WTC11 (cell line): ENCODE measurements around the gene GASK1A. TPM values are rescaled to one million over a fixed set of nuclear protein-coding genes. Genes with fewer than 3 reads are reported as not detected.
A peak's percentile ranks its signal among the peaks of the same experiment; 100 is the strongest.

Source experiments
- ATAC-seq: fragments of 200-7000 bp; cut with Tn5 transposase; 2 replicates; pipeline ENCODE4 v1.10.0; 2021; ENCODE audit warnings: mild to moderate bottlenecking, moderate library complexity
- CTCF ChIA-PET: fragments of 300-600 bp; sonication (Branson Sonifier 250); formaldehyde crosslinking; loops from one replicate; lab custom pipeline; 2021; ENCODE audit warnings: antibody characterized with exemption; lab: Charles Lee
- POLR2A ChIA-PET: fragments of 350-600 bp; sonication (Branson Sonifier 250); formaldehyde crosslinking; loops from one replicate; lab custom pipeline; 2021; ENCODE audit warnings: antibody characterized with exemption; lab: Charles Lee
- DNase-seq: peaks from one replicate; pipeline ENCODE4 v3.0.0; 2021; ENCODE audit warnings: low spot score
- H3K27ac Mint-ChIP-seq: 2 replicates; pipeline ENCODE4 v1.8.0; 2021; ENCODE audit warnings: mixed read lengths
- H3K27me3 Mint-ChIP-seq: 2 replicates; pipeline ENCODE4 v1.8.0; 2021; ENCODE audit warnings: low read depth, mild to moderate bottlenecking, moderate library complexity, mixed read lengths
- H3K36me3 Mint-ChIP-seq: 2 replicates; pipeline ENCODE4 v1.8.0; 2021; ENCODE audit warnings: mixed read lengths
- H3K4me1 Mint-ChIP-seq: 2 replicates; pipeline ENCODE4 v1.8.0; 2022; ENCODE audit warnings: mixed read lengths
- H3K4me3 Mint-ChIP-seq: 2 replicates; pipeline ENCODE4 v1.8.0; 2021; ENCODE audit warnings: mild to moderate bottlenecking, moderate library complexity, mixed read lengths
- H3K9me3 Mint-ChIP-seq: 2 replicates; pipeline ENCODE4 v1.8.0; 2021; ENCODE audit warnings: mixed read lengths
- ATF3 ChIP-seq: sonication (generic); formaldehyde crosslinking; conservative IDR thresholded peaks from 2 replicates; pipeline ENCODE4 v1.8.1; 2022; ENCODE audit warnings: mild to moderate bottlenecking, missing genetic modification reagents
- CTCF ChIP-seq: fragments of 200-600 bp; IDR thresholded peaks from 2 replicates; pipeline ENCODE4 v1.8.0; 2022; ENCODE audit warnings: antibody characterized with exemption
- E2F4 ChIP-seq: sonication (generic); formaldehyde crosslinking; IDR thresholded peaks from 2 replicates; pipeline ENCODE4 v1.8.1; 2022; ENCODE audit warnings: low read depth, mild to moderate bottlenecking, moderate library complexity, missing genetic modification reagents, borderline replicate concordance
- GABPB1 ChIP-seq: sonication (generic); formaldehyde crosslinking; IDR thresholded peaks from 2 replicates; pipeline ENCODE4 v1.8.1; 2023; ENCODE audit warnings: mild to moderate bottlenecking, missing genetic modification reagents
- IRF1 ChIP-seq: sonication (generic); formaldehyde crosslinking; IDR thresholded peaks from 2 replicates; pipeline ENCODE4 v1.8.0; 2023; ENCODE audit warnings: missing genetic modification reagents
- IRF2 ChIP-seq: sonication (generic); formaldehyde crosslinking; IDR thresholded peaks from 2 replicates; pipeline ENCODE4 v1.8.0; 2022; ENCODE audit warnings: low read depth, missing genetic modification reagents, borderline replicate concordance
- JAZF1 ChIP-seq: fragments of 250-450 bp; sonication (Bioruptor Pico); IDR thresholded peaks from 2 replicates; pipeline ENCODE4 v1.9.0; 2021; ENCODE audit warnings: moderate library complexity, mild to moderate bottlenecking, inconsistent platforms
- JUN ChIP-seq: sonication (generic); formaldehyde crosslinking; IDR thresholded peaks from 2 replicates; pipeline ENCODE4 v1.8.0; 2023; ENCODE audit warnings: mild to moderate bottlenecking, missing genetic modification reagents
- MLX ChIP-seq: sonication (generic); formaldehyde crosslinking; IDR thresholded peaks from 2 replicates; pipeline ENCODE4 v1.8.1; 2023; ENCODE audit warnings: mild to moderate bottlenecking, missing genetic modification reagents, moderate library complexity
- NFATC4 ChIP-seq: fragments of 250-450 bp; sonication (Bioruptor Pico); IDR thresholded peaks from 2 replicates; pipeline ENCODE4 v1.9.0; 2021; ENCODE audit warnings: mild to moderate bottlenecking
- NFYB ChIP-seq: sonication (generic); formaldehyde crosslinking; conservative IDR thresholded peaks from 2 replicates; pipeline ENCODE4 v1.8.0; 2022; ENCODE audit warnings: low read depth, missing genetic modification reagents
- NR2C2 ChIP-seq: sonication (generic); formaldehyde crosslinking; IDR thresholded peaks from 2 replicates; pipeline ENCODE4 v1.8.0; 2022; ENCODE audit warnings: mild to moderate bottlenecking, missing genetic modification reagents
- OVOL2 ChIP-seq: fragments of 250-450 bp; sonication (Bioruptor Pico); IDR thresholded peaks from 2 replicates; pipeline ENCODE4 v1.9.0; 2021; ENCODE audit warnings: mild to moderate bottlenecking, borderline replicate concordance
- PRRX2 ChIP-seq: fragments of 250-450 bp; sonication (Bioruptor Pico); IDR thresholded peaks from 2 replicates; pipeline ENCODE4 v1.8.0; 2021; ENCODE audit warnings: mild to moderate bottlenecking
- TEAD4 ChIP-seq: sonication (generic); formaldehyde crosslinking; IDR thresholded peaks from 2 replicates; pipeline ENCODE4 v1.8.0; 2022; ENCODE audit warnings: mild to moderate bottlenecking, missing genetic modification reagents
- ZBTB21 ChIP-seq: sonication (generic); formaldehyde crosslinking; IDR thresholded peaks from 2 replicates; pipeline ENCODE4 v1.8.1; 2023; ENCODE audit warnings: mild to moderate bottlenecking, missing genetic modification reagents, borderline replicate concordance
- ZNF219 ChIP-seq: sonication (generic); formaldehyde crosslinking; IDR thresholded peaks from 2 replicates; pipeline ENCODE4 v1.8.0; 2023; ENCODE audit warnings: missing genetic modification reagents, mild to moderate bottlenecking, borderline replicate concordance
- ZNF396 ChIP-seq: fragments of 250-450 bp; sonication (Bioruptor Pico); IDR thresholded peaks from 2 replicates; pipeline ENCODE4 v1.8.0; 2021; ENCODE audit warnings: mild to moderate bottlenecking, moderate library complexity, borderline replicate concordance
- ZNF423 ChIP-seq: fragments of 250-450 bp; sonication (Bioruptor Pico); IDR thresholded peaks from 2 replicates; pipeline ENCODE4 v2.1.2; 2022; ENCODE audit warnings: mild to moderate bottlenecking, moderate library complexity
- total RNA-seq: library from RNA; stranded (reverse); gene quantifications from 3 replicates; pipeline ENCODE4 v1.2.3, GENCODE V29; 2021

Gene GASK1A
- total RNA-seq, 1 experiment from 2014 or later, result 9.6 TPM

- Mint-ChIP-seq H3K27ac (no peak overlapping the region), H3K36me3 (peaks cover 10% of the 10 kb centered on the region), H3K9me3 (peaks cover 17% of the 10 kb centered on the region), H3K4me1 (peaks cover 48% of the 10 kb centered on the region), H3K4me3 (peak overlapping the region; percentile 81), H3K27me3 (peaks cover 51% of the 10 kb centered on the region)
- TF ChIP-seq TEAD4 (CRISPR knock-in tag) (no peak), JUN (CRISPR knock-in tag) (no peak), NFATC4 (no peak), E2F4 (no peak), GABPB1 (CRISPR knock-in tag) (no peak)
- ChIA-PET POLR2A (interaction anchor here (0.6 to 0.7 kb wide), 2 partner anchors 10 to 14 kb away, joined by 3 read pairs; no protein-coding TSS in a partner anchor), CTCF (interaction anchor here (1.2 to 2.2 kb wide), 4 partner anchors 8 to 91 kb away, joined by 3 to 10 read pairs (median 6); no protein-coding TSS in a partner anchor)
- ATAC-seq, result peak; percentile 16
- peak; percentile 35 for DNase-seq
Measured at GRCh38 chr3:42980209-42980608, 1.1 kb downstream of the GASK1A start.

- ATAC-seq (peak; percentile 7; the same call in 1 of the 2 replicates), DNase-seq (no peak)
- H3K4me3 Mint-ChIP-seq, result peak overlapping the region; percentile 81
- H3K27ac Mint-ChIP-seq, result no peak overlapping the region
- no peak for TF ChIP-seq IRF1 (CRISPR knock-in tag)
- H3K36me3 Mint-ChIP-seq, result peaks cover 3% of the 10 kb centered on the region
- H3K4me1 Mint-ChIP-seq, result peaks cover 53% of the 10 kb centered on the region
- peaks cover 44% of the 10 kb centered on the region for H3K27me3 Mint-ChIP-seq
- H3K9me3 Mint-ChIP-seq, result peaks cover 10% of the 10 kb centered on the region
- CTCF ChIA-PET, result interaction anchor here (1.0 to 1.7 kb wide), 6 partner anchors 8 to 173 kb away, joined by 3 to 10 read pairs (median 4); no protein-coding TSS in a partner anchor
- POLR2A ChIA-PET, result interaction anchor here (0.6 to 0.7 kb wide), 3 partner anchors 9 to 66 kb away, joined by 3 read pairs; no protein-coding TSS in a partner anchor
Measured at GRCh38 chr3:42980909-42981308, 1.8 kb downstream of the GASK1A start.

GRCh38 chr3:42982645-42983412 is 3.7 kb downstream of the GASK1A start:
- no peaks in the 10 kb centered on the region for H3K9me3 Mint-ChIP-seq
- no peak for TF ChIP-seq ZNF423 (CRISPR knock-in tag)
- no peak for TF ChIP-seq ZNF219 (CRISPR knock-in tag)
- TF ChIP-seq ZNF396 (CRISPR knock-in tag), result no peak
- TF ChIP-seq NR2C2 (CRISPR knock-in tag), result no peak
- TF ChIP-seq OVOL2 (CRISPR knock-in tag), result no peak
- no peaks in the 10 kb centered on the region for H3K36me3 Mint-ChIP-seq
- ChIA-PET CTCF (interaction anchor here (1.5 to 2.5 kb wide), 2 partner anchors 21 to 89 kb away, joined by 5 to 10 read pairs; no protein-coding TSS in a partner anchor), POLR2A (no interaction called here)
- no peak for DNase-seq
- peaks cover 33% of the 10 kb centered on the region for H3K27me3 Mint-ChIP-seq
- H3K27ac Mint-ChIP-seq, result no peak overlapping the region
- H3K4me1 Mint-ChIP-seq, result peaks cover 61% of the 10 kb centered on the region
- no peak for ATAC-seq
- no peak overlapping the region for H3K4me3 Mint-ChIP-seq

GRCh38 chr3:42983927-42984326 is 4.8 kb downstream of the GASK1A start:
- peak overlapping the region; percentile 23; the same call in 1 of the 2 replicates for H3K27ac Mint-ChIP-seq
- POLR2A ChIA-PET, result no interaction called here
- no peak for DNase-seq
- H3K27me3 Mint-ChIP-seq, result peaks cover 22% of the 10 kb centered on the region
- CTCF ChIA-PET, result interaction anchor here (2.2 to 2.5 kb wide), 2 partner anchors 22 to 87 kb away, joined by 7 to 10 read pairs; no protein-coding TSS in a partner anchor
- peaks cover 62% of the 10 kb centered on the region for H3K4me1 Mint-ChIP-seq
- no peaks in the 10 kb centered on the region for H3K9me3 Mint-ChIP-seq
- TF ChIP-seq CTCF (no peak), JAZF1 (CRISPR knock-in tag) (no peak), MLX (no peak), ZBTB21 (no peak), NFYB (CRISPR knock-in tag) (no peak), ZNF219 (CRISPR knock-in tag) (no peak), ATF3 (CRISPR knock-in tag) (no peak), JUN (CRISPR knock-in tag) (no peak), PRRX2 (CRISPR knock-in tag) (no peak), IRF2 (CRISPR knock-in tag) (no peak)
- TF ChIP-seq, all 79 proteins: peak for 0
- ATAC-seq, result no peak
- H3K4me3 Mint-ChIP-seq, result no peak overlapping the region
- no peaks in the 10 kb centered on the region for H3K36me3 Mint-ChIP-seq
